Mesenchymal stem cell (in vitro differentiated cells and primary cell): Measurements from ENCODE around the gene RYR1.

Experiments used
- DNase-seq: peaks from one replicate; pipeline ENCODE4 v3.0.0-alpha.2; 2013
- H2AFZ ChIP-seq: one replicate; pipeline ENCODE4 v1.6.1; 2013; ENCODE audit warnings: low read depth, mild to moderate bottlenecking, control low read depth, inconsistent platforms, low read length, moderate library complexity
- H2AK5ac ChIP-seq: 2 replicates; pipeline ENCODE4 v1.6.1; 2013; ENCODE audit warnings: low read length, moderate library complexity, mild to moderate bottlenecking, inconsistent platforms; ENCODE audit not compliant: severe bottlenecking
- H2BK120ac ChIP-seq: one replicate; pipeline ENCODE4 v1.6.1; 2013; ENCODE audit warnings: low read depth, mild to moderate bottlenecking, inconsistent platforms, low read length, moderate library complexity
- H2BK12ac ChIP-seq, 2 experiments: one replicate each; pipeline ENCODE4 v1.6.1; 2013; ENCODE audit warnings: inconsistent platforms in 2 of 2, low read length in 2 of 2, mild to moderate bottlenecking in 2 of 2, moderate library complexity in 2 of 2, control low read depth in 1 of 2
- H2BK15ac ChIP-seq: one replicate; pipeline ENCODE4 v1.6.1; 2013; ENCODE audit warnings: mild to moderate bottlenecking, low read depth, inconsistent platforms; ENCODE audit not compliant: poor library complexity, severe bottlenecking
- H2BK5ac ChIP-seq: 2 replicates; pipeline ENCODE4 v1.6.1; 2013; ENCODE audit warnings: low read depth, mild to moderate bottlenecking, low read length, control low read depth, inconsistent platforms; ENCODE audit not compliant: poor library complexity, severe bottlenecking
- H3K14ac ChIP-seq, 2 experiments: one replicate each; pipeline ENCODE4 v1.6.1; 2013; ENCODE audit warnings: inconsistent platforms in 2 of 2, low read length in 2 of 2, control low read depth in 1 of 2, mild to moderate bottlenecking in 1 of 2, moderate library complexity in 1 of 2
- H3K18ac ChIP-seq, 2 experiments: one replicate each; pipeline ENCODE4 v1.6.1; 2013; ENCODE audit warnings: inconsistent platforms in 2 of 2, low read length in 2 of 2, control low read depth in 1 of 2, low read depth in 1 of 2, mild to moderate bottlenecking in 1 of 2
- H3K23ac ChIP-seq, 2 experiments: one replicate each; pipeline ENCODE4 v1.6.1; 2013; ENCODE audit warnings: inconsistent platforms in 2 of 2, low read length in 2 of 2, mild to moderate bottlenecking in 2 of 2, moderate library complexity in 2 of 2, control low read depth in 1 of 2
- H3K27ac ChIP-seq: 2 replicates; pipeline ENCODE4 v1.5.1; 2013; ENCODE audit warnings: mild to moderate bottlenecking, moderate library complexity, low read length, control low read depth, inconsistent platforms; ENCODE audit not compliant: poor library complexity, severe bottlenecking
- H3K27me3 ChIP-seq, 2 experiments: 2 replicates each; pipeline versions ENCODE4 v1.6.1 to v1.7.0; 2013; ENCODE audit warnings: low read length in 2 of 2, mild to moderate bottlenecking in 2 of 2, moderate library complexity in 2 of 2, control low read depth in 1 of 2, inconsistent platforms in 1 of 2; ENCODE audit not compliant: control insufficient read depth in 1 of 2, insufficient read depth in 1 of 2
- H3K36me3 ChIP-seq, 2 experiments: 2 replicates each; pipeline versions ENCODE4 v1.6.1 to v1.7.0; 2013; ENCODE audit warnings: low read length in 2 of 2, control low read depth in 1 of 2, inconsistent platforms in 1 of 2, low read depth in 1 of 2, mild to moderate bottlenecking in 1 of 2; ENCODE audit not compliant: insufficient read depth in 2 of 2, control insufficient read depth in 1 of 2
- H3K4ac ChIP-seq, 2 experiments: one replicate each; pipeline ENCODE4 v1.6.1; 2013; ENCODE audit warnings: inconsistent platforms in 2 of 2, low read length in 2 of 2, mild to moderate bottlenecking in 2 of 2, moderate library complexity in 2 of 2, control low read depth in 1 of 2, low read depth in 1 of 2
- H3K4me1 ChIP-seq: 2 replicates; pipeline ENCODE4 v1.6.1; 2013; ENCODE audit warnings: low read depth, low read length, control low read depth; ENCODE audit not compliant: control insufficient read depth, insufficient read depth
- H3K4me2 ChIP-seq: 2 replicates; pipeline ENCODE4 v1.6.1; 2013; ENCODE audit warnings: low read length, mild to moderate bottlenecking, inconsistent platforms; ENCODE audit not compliant: poor library complexity, severe bottlenecking
- H3K4me3 ChIP-seq, 2 experiments: 2 replicates each; pipeline versions ENCODE4 v1.5.1 to v1.7.0; 2013; ENCODE audit warnings: low read length in 2 of 2, mild to moderate bottlenecking in 2 of 2, control low read depth in 1 of 2, low read depth in 1 of 2; ENCODE audit not compliant: insufficient read depth in 1 of 2
- H3K79me1 ChIP-seq: replicated peaks from 2 replicates; pipeline ENCODE4 v1.6.1; 2013; ENCODE audit warnings: mild to moderate bottlenecking, control low read depth, low read length, inconsistent platforms; ENCODE audit not compliant: poor library complexity, severe bottlenecking
- H3K9ac ChIP-seq: 2 replicates; pipeline ENCODE4 v1.7.0; 2013; ENCODE audit warnings: mild to moderate bottlenecking, low read length, moderate library complexity
- H3K9me3 ChIP-seq: 2 replicates; pipeline ENCODE4 v1.7.0; 2013; ENCODE audit warnings: mild to moderate bottlenecking, low read length; ENCODE audit not compliant: control insufficient read depth
- H4K8ac ChIP-seq: one replicate; pipeline ENCODE4 v1.6.1; 2013; ENCODE audit warnings: inconsistent platforms, mild to moderate bottlenecking, low read length, moderate library complexity
- H4K91ac ChIP-seq: one replicate; pipeline ENCODE4 v1.6.1; 2013; ENCODE audit warnings: mild to moderate bottlenecking, low read length, inconsistent platforms
- WGBS: methylation state at CpG from one replicate; pipeline ENCODE4 v1.1.7; 2013; ENCODE audit warnings: mixed read lengths; 5-methylcytosine and 5-hydroxymethylcytosine counted together

RYR1 gene

DNA sequence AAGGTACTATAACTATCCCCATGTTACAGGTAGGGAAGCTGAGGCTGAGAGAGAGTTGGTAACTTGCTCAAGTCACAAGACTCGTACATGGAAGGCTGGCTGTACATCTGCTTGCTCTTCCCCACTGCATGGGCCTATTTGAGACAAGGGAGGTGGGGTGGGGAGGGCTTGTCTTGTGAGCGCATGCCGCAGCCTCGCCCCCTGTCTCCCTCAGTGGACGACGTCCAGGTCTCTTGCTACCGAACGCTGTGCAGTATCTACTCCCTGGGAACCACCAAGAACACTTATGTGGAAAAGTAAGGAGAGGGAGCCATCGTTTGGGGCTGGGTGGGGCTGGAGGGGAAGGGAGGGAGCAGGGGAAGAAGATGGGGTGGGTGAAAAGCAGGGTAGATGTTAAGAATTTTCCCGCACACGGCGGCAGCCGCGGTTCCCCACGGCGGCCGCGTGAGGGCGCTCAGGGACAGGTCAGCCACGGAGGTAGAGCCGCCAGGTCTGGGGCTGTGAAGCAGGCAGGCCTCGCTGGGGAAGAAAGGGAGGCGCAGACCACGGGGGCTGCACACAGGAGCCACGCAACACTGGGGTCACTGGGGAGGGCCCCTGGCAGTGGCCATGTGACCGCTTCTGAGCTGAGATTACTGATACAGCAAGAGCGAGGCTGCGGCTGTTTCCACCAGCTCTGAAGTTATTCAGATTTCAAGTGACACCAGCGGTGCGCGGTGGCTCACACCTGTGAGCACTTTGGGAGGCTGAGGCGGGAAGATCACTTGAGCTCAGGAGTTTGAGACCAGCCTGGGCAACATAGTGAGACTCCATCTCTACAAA lies 81.5 kb downstream of the RYR1 start:
- Histone ChIP-seq H3K18ac (no peak overlapping the region), H2AFZ (no peak overlapping the region), H4K8ac (peak overlapping the region; percentile 77), H2AK5ac (no peak overlapping the region), H3K27me3 (peaks cover 19 to 51% of the 10 kb centered on the region in 2 experiments), H2BK120ac (no peak overlapping the region), H3K79me1 (no peaks in the 10 kb centered on the region), H3K36me3 (no peaks in the 10 kb centered on the region), H3K4me3 (no peak overlapping the region), H2BK12ac (no peak overlapping the region), H3K4me2 (no peak overlapping the region), H3K4ac (no peak overlapping the region), H3K14ac (peak overlapping the region in 1 of 2 experiments; percentile 28), H3K27ac (no peak overlapping the region), H3K9me3 (no peaks in the 10 kb centered on the region), H3K23ac (peak overlapping the region in 1 of 2 experiments; percentile 69), H3K9ac (peak overlapping the region; percentile 58), H2BK15ac (no peak overlapping the region), H2BK5ac (no peak overlapping the region), H4K91ac (peak overlapping the region; percentile 39), H3K4me1 (peaks cover 4% of the 10 kb centered on the region)
- WGBS = 37% methylated on average over 32 of the region's 32 CpGs
- peak; percentile 46 for DNase-seq

DNA sequence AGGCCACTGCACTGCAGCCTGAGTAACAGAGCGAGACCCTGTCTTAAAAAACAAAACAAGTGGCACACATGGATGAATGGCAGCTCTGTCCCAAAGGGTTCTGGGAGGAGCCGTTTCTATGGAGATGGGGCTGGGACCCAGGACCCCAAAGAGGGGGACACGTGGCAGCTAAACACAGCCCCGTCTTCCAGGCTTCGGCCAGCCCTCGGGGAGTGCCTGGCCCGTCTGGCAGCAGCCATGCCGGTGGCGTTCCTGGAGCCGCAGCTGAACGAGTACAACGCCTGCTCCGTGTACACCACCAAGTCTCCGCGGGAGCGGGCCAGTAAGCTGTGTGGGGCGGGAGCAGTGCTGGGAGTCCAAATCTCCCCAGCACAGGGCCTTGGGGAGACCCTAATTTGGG lies 82.4 kb downstream of the RYR1 start:
- Histone ChIP-seq H3K79me1 (no peaks in the 10 kb centered on the region), H3K4me3 (no peak overlapping the region), H3K14ac (no peak overlapping the region), H3K4me1 (peaks cover 4% of the 10 kb centered on the region), H2BK120ac (no peak overlapping the region), H2BK15ac (peak overlapping the region; percentile 9), H3K9me3 (no peaks in the 10 kb centered on the region), H2BK12ac (no peak overlapping the region), H3K18ac (no peak overlapping the region), H2AK5ac (no peak overlapping the region), H4K91ac (no peak overlapping the region), H3K27me3 (peaks cover 19 to 42% of the 10 kb centered on the region in 2 experiments), H3K9ac (no peak overlapping the region), H4K8ac (no peak overlapping the region), H2BK5ac (no peak overlapping the region), H2AFZ (no peak overlapping the region), H3K27ac (no peak overlapping the region), H3K4me2 (no peak overlapping the region), H3K36me3 (no peaks in the 10 kb centered on the region), H3K4ac (no peak overlapping the region), H3K23ac (no peak overlapping the region)
- no peak for DNase-seq
- 90% methylated on average over 17 of the region's 17 CpGs for WGBS

DNA sequence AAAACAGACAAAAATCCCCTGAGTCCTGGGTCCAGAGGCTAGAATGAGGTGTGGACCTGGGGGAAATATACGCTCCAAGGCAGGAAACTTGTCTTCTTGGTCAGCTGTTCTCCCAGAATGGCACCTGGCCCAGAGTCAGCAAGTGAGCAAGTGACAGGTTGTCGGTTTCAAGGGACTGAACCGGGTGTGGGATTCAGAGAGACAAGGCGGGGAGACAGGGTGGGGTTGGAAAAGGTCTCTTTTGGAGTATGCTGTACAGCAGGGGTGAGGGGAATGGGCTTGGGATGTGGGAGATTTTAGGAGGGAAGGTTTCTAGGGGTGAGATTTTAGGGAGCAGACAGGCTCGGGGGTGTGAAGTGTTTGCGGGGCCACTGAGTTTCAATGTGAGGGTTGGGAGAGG lies 83.3 kb downstream of the RYR1 start:
- Histone ChIP-seq H3K14ac (no peak overlapping the region), H3K4me3 (no peak overlapping the region), H3K23ac (no peak overlapping the region), H2BK12ac (no peak overlapping the region), H3K36me3 (no peaks in the 10 kb centered on the region), H3K9me3 (no peaks in the 10 kb centered on the region), H3K27me3 (peaks cover 12 to 35% of the 10 kb centered on the region in 2 experiments), H2BK5ac (peak overlapping the region; percentile 19), H3K27ac (no peak overlapping the region), H2AK5ac (no peak overlapping the region), H3K18ac (no peak overlapping the region), H3K9ac (no peak overlapping the region), H2BK15ac (no peak overlapping the region), H3K79me1 (no peaks in the 10 kb centered on the region), H2AFZ (no peak overlapping the region), H3K4me2 (no peak overlapping the region), H4K8ac (no peak overlapping the region), H3K4me1 (peaks cover 4% of the 10 kb centered on the region), H4K91ac (no peak overlapping the region), H3K4ac (no peak overlapping the region), H2BK120ac (no peak overlapping the region)
- no peak for DNase-seq
- 92% methylated on average over 6 of the region's 6 CpGs for WGBS

DNA sequence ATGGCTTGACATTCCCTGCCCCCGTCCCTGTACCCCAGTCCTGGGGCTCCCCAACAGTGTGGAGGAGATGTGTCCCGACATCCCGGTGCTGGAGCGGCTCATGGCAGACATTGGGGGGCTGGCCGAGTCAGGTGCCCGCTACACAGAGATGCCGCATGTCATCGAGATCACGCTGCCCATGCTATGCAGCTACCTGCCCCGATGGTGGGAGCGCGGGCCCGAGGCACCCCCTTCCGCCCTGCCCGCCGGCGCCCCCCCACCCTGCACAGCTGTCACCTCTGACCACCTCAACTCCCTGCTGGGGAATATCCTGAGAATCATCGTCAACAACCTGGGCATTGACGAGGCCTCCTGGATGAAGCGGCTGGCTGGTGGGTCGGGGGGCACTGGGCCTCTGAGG lies 83.8 kb downstream of the RYR1 start:
- no peak overlapping the region for H2BK12ac ChIP-seq
- H2BK15ac ChIP-seq = no peak overlapping the region
- no peak overlapping the region for H2AFZ ChIP-seq
- H3K9me3 ChIP-seq = no peaks in the 10 kb centered on the region
- H3K36me3 ChIP-seq = no peaks in the 10 kb centered on the region
- no peak overlapping the region for H2BK120ac ChIP-seq
- DNase-seq = no peak
- H3K27ac ChIP-seq = no peak overlapping the region
- H3K4me3 ChIP-seq = no peak overlapping the region
- peak overlapping the region in 1 of 2 experiments; percentile 60 for H3K14ac ChIP-seq
- H3K79me1 ChIP-seq = no peaks in the 10 kb centered on the region
- no peak overlapping the region for H3K18ac ChIP-seq
- H4K91ac ChIP-seq = no peak overlapping the region
- H3K27me3 ChIP-seq = peaks cover 7 to 30% of the 10 kb centered on the region in 2 experiments
- no peak overlapping the region for H3K9ac ChIP-seq
- no peak overlapping the region for H3K4ac ChIP-seq
- H2BK5ac ChIP-seq = no peak overlapping the region
- H2AK5ac ChIP-seq = no peak overlapping the region
- WGBS = 95% methylated on average over 21 of the region's 21 CpGs
- no peak overlapping the region for H3K4me2 ChIP-seq
- no peak overlapping the region for H4K8ac ChIP-seq
- H3K4me1 ChIP-seq = peaks cover 4% of the 10 kb centered on the region
- no peak overlapping the region for H3K23ac ChIP-seq
